GM04503 (cell line): ENCODE measurements around the gene UQCRHL.
"Not testable (repeated sequence)": the region's sequence is repeated elsewhere in the genome, so short reads cannot be mapped to it uniquely, and the experiment has no call there.

Experiments
- DNase-seq: peaks from one replicate; pipeline ENCODE4 v3.0.0-alpha.2; 2012; ENCODE audit warnings: low read depth

UQCRHL gene

DNA sequence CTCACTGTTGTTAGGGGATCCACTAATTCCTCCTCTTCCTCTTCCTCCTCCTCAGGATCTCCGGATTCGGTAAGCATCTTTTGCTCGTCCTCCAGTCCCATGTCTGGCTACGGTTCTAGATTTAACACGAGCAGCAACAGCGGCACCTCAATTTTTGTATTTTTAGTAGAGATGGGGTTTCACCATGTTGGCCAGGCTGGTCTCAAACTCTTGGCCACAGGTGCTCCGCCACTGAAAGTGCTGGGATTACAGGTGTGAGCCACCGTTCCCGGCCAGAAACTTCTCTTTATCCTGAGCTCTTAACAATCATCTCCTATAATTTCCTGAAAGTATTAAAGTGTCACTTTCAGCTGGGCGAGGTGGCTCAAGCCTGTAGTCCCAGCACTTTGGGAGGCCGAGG lies at the start of gene UQCRHL:
TSS of gene UQCRHL (minus strand) at position 101 of the 400 bp plus-strand sequence. CDS start at position 101, 0 bp downstream.
- DNase-seq = not testable (repeated sequence)

DNA sequence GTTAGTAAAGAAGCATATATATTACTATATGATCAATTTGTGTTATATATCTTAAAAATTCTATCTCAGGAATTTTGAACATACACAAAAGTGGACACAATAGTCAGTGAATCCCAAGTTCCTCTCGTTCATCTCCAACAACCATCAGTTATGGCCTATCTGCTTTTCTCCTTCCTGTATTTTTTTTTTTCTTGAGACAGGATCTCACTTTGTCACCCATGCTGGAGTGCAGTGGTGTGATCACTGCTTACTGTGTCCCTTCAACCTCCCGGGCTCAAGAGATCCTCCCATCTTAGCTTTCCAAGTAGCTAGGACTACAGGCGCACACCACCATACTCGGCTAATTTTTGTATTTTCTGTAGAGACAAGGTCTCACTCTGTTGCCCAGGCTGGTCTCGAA lies 49.4 kb upstream of the UQCRHL start:
- no peak for DNase-seq

- DNase-seq = no peak
Measured at GRCh38 chr1:15852828-15853302, 45.4 kb upstream of the UQCRHL start.

- DNase-seq = no peak
Measured at GRCh38 chr1:15852036-15852827, 44.8 kb upstream of the UQCRHL start.

DNA sequence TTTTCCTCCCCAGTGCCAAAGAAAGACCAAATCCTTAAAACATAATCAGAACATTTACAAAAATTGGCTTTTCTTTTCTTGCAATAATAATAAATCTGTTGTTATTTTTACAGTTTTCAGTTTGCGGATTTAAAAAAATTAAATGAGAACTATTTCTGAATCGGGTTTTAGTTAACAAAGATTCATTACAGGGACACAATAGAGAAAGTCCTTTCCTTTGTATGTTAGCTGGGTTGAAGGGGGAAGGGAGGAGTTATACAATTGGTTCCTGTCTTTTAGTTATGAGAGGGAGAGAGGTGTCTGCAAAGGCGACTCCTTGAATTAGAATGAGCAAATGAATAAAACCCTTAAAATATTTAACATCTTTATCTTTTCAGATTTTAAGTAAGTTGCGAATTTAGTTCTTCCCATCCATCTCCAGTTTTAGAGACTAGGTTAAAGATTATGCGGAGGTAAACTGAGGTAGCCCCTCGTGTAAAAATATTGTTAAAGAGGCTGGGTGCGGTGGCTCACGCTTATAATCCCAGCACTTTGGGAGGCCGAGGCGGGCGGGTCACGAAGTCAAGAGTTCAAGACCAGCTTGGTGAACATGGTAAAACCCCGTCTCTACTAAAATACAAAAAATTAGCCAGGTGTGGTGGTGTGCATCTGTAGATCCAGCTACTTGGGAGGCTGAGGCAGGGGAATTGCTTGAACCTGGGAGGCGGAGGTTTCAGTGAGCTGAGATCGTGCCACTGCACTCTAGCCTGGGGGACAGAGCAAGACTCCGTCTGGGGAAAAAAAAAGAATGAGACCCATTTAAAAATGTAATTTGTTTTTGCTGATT lies 44.0 kb upstream of the UQCRHL start:
- no peak for DNase-seq

- DNase-seq = no peak
Measured at GRCh38 chr1:15850471-15851001, 43.1 kb upstream of the UQCRHL start.

DNA sequence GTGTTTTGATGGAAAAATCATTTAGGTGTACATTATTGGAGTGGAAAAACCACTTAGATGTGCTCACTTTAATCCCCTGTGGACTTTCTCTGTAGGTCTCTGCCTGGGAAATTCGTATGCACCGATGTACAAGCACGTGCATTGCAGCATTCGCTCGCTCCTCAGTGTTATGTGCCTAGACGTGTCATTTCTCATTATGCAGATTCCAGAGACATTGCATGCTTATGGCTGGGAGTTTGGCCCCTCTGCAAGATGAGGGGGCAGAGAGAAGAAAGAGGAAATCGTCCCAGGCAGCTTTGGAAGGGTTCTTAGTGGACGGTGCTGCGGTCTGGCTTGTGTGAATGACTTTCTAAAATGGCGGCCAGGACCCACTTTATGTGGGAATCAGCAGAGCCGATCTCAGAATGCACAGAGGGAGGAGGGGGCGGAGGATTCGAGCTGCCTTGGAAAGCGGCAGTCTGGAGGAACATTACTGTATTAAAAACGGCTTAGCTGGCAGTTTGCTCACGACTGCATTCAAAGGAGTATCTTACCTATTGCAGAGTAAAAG lies 42.4 kb upstream of the UQCRHL start:
- no peak for DNase-seq

DNA sequence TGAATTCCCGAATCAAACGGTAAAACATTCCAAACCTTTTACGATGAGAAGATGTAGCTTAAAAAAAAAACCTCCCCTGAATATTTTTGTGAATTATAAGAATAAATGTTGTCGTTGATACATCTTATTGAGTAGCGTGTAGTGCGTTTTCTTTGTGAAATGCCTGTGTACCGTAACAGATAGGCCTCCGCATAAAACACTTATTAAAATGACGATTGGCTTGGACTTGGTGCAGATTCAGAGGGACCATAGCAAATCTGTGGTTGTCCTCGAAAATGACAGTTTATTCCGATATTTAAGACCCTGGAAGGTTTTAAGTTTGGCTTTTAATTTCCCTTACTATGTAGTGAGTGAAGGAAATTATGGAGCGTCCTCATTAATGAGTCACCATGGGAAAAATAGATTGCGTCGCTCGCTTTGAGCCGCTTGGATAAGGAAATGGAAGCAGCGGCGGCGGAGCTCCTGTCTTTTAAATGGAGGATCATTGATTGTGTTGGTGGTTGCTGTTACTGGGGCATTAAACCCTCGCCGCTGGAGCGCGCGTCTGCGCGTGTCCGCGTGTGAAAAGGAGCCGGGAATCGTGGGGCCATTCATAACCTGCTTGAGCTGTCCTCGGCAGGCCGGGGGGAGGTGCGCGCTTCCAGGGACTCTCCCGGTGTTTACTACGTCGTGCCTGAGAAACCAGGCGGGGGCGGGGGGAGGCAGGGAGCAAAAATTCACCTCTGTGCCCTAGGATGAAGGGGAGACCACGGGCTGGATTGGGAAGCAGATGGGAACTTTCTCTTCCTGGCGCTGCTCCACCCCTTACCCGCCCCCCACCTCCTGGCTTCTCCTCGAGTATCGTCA lies 41.7 kb upstream of the UQCRHL start:
- peak; percentile 56 for DNase-seq

GRCh38 chr1:15848143-15848928 lies 40.9 kb upstream of the UQCRHL start:
- DNase-seq = no peak

GRCh38 chr1:15847893-15848142 lies 40.4 kb upstream of the UQCRHL start:
- no peak for DNase-seq

- DNase-seq = peak; percentile 78
Measured at GRCh38 chr1:15847100-15847892, 39.8 kb upstream of the UQCRHL start, which contains the start of gene SPEN. Gene SPEN (plus strand): TSS chr1:15847707. CDS start chr1:15848068, 361 bp downstream.

GRCh38 chr1:15846056-15846455 lies 38.6 kb upstream of the UQCRHL start:
- not testable (repeated sequence) for DNase-seq

DNA sequence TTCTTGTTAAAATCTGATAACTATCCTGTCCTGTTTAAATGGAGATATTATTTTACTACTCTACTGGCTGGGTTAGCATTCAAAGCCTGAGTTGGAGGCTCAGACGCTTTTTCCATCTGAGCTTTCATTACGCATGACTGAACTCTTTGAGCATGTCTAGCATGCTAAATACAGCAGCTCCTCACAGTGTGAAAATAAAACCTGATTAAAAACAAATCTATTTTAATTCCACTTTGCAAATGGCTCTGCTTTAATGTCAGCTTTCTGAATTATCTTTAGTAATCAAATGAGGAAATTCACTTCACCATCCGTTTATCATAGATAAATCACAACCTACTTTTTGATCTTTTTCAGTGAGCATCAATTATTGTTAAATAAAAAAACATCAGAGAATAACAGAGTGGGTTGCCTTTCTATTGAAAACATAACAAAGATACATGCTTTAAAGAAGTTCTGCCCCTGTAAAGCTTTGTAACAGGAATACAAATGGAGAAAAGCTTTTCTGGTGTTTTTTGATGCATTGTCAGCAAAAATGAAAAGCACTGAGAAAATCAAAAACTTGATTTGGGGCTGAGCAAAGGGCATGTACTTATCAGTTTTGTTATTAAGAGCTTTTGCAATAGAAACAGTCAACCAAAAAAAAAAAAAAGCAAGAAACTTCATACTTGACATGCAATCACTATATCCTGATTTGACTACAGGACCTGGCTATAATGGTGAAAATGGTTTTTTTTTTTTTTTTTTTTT lies 36.5 kb upstream of the UQCRHL start:
- DNase-seq = no peak

DNA sequence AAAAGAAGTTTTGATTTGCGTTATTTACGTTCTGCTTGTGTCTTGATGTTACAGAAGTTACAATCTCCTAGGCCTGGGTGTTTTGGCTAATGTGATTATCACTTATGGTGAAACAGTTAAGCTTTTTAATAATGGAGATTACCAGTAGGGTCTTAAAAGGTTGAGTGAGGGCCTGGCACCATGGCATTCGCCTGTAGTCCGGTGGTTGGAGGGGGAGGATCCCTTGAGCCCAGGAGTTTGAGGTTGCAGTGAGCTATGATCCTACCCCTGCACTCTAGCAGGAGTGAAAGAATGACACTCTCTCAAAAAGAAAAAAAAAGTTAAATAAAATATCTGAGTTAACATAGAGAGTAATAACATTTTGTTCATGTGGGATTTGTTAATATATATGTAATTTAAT lies 31.3 kb upstream of the UQCRHL start:
- DNase-seq = no peak

- DNase-seq = no peak
Measured at GRCh38 chr1:15837931-15838330, 30.5 kb upstream of the UQCRHL start.

GRCh38 chr1:15836772-15837669 lies 29.6 kb upstream of the UQCRHL start:
- DNase-seq = no peak

GRCh38 chr1:15836511-15836771 lies 29.0 kb upstream of the UQCRHL start:
- not testable (repeated sequence) for DNase-seq

DNA sequence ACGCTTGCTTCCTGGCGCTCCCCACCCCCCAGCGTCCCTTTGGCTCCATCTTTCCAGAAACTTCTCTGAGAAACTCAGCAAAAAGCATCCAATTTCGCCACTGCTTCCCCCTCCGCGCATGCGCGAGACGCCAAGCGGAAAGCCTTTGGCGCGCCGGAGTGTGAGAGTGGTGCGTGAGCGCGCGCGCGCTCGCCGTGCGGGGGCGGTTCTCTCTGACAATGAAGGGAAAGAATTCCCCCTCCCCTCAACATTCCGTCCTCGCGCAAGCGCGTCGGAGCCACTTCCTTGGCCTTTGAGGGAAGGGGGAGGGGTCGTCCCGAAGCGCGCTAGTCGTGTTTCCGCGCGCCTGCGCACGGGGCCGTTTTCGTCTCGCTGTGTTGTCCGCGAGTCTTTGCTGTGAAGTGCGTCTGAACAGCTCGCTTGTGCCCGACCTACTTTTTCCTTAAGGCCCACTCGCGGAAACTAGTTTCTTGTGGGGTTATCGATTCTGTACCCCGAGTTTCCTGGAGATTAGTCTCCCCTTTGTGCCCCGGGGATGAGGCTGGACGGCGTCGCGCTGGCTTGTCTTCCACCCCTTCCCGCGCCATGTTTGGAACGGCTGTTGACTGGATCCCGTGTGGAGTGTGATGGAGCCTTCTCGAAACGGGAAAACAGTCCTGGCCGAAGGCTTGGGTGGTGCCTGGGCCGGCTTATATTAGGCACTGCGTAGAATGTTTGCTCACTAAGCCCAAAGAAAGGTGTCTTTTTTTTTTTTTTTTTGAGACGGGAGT lies 28.5 kb upstream of the UQCRHL start:
- DNase-seq = peak; percentile 92
